Kidney (tissue), 14 donors: Measurements from ENCODE around the gene PEPD. TPM values are rescaled to one million over a fixed set of nuclear protein-coding genes. Genes with fewer than 3 reads are reported as not detected.
A peak's percentile ranks its signal among the peaks of the same experiment; 100 is the strongest.

ENCODE experiments used
- DNase-seq, 5 donors: peaks; one replicate each; pipeline ENCODE4 v3.0.0-alpha.2; 2013 to 2020
- FAIRE-seq: peaks from 2 replicates; lab custom pipeline; 2012; peaks lifted over from hg19 to GRCh38; lab: Jason Lieb, UNC
- H3K27ac ChIP-seq, 2 donors: one replicate each; pipeline ENCODE4 v1.7.0; 2013; ENCODE audit warnings: low read depth in 2 of 2, low read length in 2 of 2, inconsistent platforms in 1 of 2
- H3K27me3 ChIP-seq: one replicate; pipeline ENCODE4 v1.7.1; 2013; ENCODE audit warnings: low read length, inconsistent platforms; ENCODE audit not compliant: control insufficient read depth, insufficient read depth
- H3K36me3 ChIP-seq, 3 donors: one replicate each; pipeline versions ENCODE4 v1.7.0 to v1.7.1; 2013; ENCODE audit warnings: low read length in 3 of 3, control low read depth in 1 of 3, inconsistent platforms in 1 of 3; ENCODE audit not compliant: insufficient read depth in 3 of 3, control insufficient read depth in 2 of 3
- H3K4me1 ChIP-seq, 3 donors: one replicate each; pipeline versions ENCODE4 v1.7.0 to v1.7.1; 2013; ENCODE audit warnings: low read length in 3 of 3, inconsistent platforms in 1 of 3, low read depth in 1 of 3; ENCODE audit not compliant: control insufficient read depth in 2 of 3, insufficient read depth in 2 of 3
- H3K4me3 ChIP-seq, 3 donors: one replicate each; pipeline versions ENCODE4 v1.7.0 to v1.8.1; 2013; ENCODE audit warnings: low read length in 3 of 3, control low read depth in 1 of 3, inconsistent platforms in 1 of 3
- H3K9ac ChIP-seq, 3 donors: one replicate each; pipeline versions ENCODE4 v1.7.0 to v1.7.1; 2013; ENCODE audit warnings: low read length in 3 of 3, control low read depth in 1 of 3, inconsistent platforms in 1 of 3
- H3K9me3 ChIP-seq, 3 donors: one replicate each; pipeline versions ENCODE4 v1.7.0 to v1.7.1; 2013; ENCODE audit warnings: low read length in 3 of 3, control low read depth in 1 of 3, inconsistent platforms in 1 of 3; ENCODE audit not compliant: control insufficient read depth in 2 of 3, insufficient read depth in 1 of 3
- intact Hi-C: fragments of 100-400 bp; cut with DNase I; formaldehyde crosslinking; loops from one replicate; pipeline ENCODE4 v1.11.1; 2022
- polyA plus RNA-seq: library from polyadenylated mRNA; stranded (reverse); fragments of 350-450 nt; fragmentation: Illumina TruSeq; extraction: RNeasy Lipid Tissue Mini Kit (QIAGEN cat#74804); gene quantifications from one replicate; pipeline ENCODE4 v1.2.3, GENCODE V29; 2014; ENCODE audit warnings: low read depth, low replicate concordance; ENCODE audit not compliant: insufficient read depth
- total RNA-seq: library from RNA; stranded (reverse); fragmentation: NEBNext Ultra II Directional; extraction: Animal tissue kit (Norgen Biotek cat#: 25700); gene quantifications from one replicate; pipeline ENCODE4 v1.2.1, GENCODE V29; 2021
- TF ChIP-seq, protein P1 (sequence below): IDR thresholded peaks from 3 replicates; pipeline ENCODE4 v1.5.1; 2012; ENCODE audit warnings: mild to moderate bottlenecking, moderate library complexity, borderline replicate concordance; ENCODE audit not compliant: insufficient read depth; ENCODE audit errors: extremely low read depth
- donor health status: control.
- donor health status: control.
- donor health status: control.
- donor health status: control.
- donor health status: control.
- donor health status: DM: yes; HTN: yes; CAD: no.
- donor health status: Normal renal cell carcinoma (clear cell type).

The PEPD gene
- total and polyA plus RNA-seq, 2 donors from 2014 or later, result 71.4 to 402 TPM

DNA sequence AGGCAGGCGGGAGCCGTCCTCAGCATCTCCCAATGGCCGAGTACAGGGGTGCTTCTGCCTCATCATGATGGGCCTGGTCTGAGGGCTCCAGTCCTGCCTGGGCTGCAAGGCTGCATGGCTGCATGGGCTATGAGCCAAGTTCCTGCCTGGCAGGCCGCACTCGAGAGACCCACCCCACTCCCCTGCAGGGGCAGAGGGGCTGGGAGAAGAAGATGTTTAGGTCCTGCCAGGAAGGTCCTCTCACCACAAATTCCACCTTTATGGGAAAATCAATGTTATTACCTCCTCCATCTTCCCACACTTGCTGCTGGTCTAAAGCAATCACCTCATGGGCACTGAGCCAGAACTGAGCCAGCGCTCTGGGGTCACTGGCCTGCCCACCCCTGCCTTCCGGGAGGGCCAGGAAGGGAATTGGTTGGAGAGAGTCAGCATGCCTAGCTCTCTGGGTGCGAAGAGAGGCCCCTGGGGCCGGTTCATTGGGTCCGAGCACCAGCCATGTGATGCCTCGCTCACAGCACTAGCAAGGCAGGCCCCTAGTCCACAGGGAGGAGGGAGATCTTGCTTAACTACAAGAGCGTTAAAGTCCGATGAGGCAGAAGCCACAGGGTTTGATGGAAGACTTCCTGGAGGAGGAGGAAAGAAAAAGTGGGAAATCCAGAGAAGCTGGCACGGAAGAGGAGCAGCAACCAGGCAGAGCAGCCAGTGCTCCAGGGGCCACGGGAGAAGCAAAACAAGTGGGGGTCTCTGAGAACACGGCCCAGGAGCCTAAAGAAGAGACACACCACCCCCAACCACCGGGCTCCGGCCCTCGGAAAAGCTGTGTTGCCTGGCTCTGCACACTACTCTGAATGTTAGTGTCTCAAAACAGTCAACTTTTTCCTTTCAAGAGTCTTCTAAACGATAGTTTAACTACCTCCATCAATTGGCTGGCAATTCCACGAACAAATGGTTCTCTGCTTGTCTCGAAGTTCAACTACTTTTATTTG is 84.9 kb downstream of the PEPD start:
- Histone ChIP-seq H3K4me3 (no peak overlapping the region), H3K27me3 (no peaks in the 10 kb centered on the region), H3K4me1 (peaks cover 0 to 17% (median 6%) of the 10 kb centered on the region in 3 donors), H3K9ac (no peak overlapping the region), H3K36me3 (no peaks in the 10 kb centered on the region), H3K27ac (no peak overlapping the region), H3K9me3 (no peaks in the 10 kb centered on the region)
- DNase-seq (peak in 3 of 5 donors; percentile 20 to 63 (median 37)), FAIRE-seq (no peak)
- TF ChIP-seq, protein P1, sequence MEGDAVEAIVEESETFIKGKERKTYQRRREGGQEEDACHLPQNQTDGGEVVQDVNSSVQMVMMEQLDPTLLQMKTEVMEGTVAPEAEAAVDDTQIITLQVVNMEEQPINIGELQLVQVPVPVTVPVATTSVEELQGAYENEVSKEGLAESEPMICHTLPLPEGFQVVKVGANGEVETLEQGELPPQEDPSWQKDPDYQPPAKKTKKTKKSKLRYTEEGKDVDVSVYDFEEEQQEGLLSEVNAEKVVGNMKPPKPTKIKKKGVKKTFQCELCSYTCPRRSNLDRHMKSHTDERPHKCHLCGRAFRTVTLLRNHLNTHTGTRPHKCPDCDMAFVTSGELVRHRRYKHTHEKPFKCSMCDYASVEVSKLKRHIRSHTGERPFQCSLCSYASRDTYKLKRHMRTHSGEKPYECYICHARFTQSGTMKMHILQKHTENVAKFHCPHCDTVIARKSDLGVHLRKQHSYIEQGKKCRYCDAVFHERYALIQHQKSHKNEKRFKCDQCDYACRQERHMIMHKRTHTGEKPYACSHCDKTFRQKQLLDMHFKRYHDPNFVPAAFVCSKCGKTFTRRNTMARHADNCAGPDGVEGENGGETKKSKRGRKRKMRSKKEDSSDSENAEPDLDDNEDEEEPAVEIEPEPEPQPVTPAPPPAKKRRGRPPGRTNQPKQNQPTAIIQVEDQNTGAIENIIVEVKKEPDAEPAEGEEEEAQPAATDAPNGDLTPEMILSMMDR, result no peak
- intact Hi-C loops, result no loop called here

DNA sequence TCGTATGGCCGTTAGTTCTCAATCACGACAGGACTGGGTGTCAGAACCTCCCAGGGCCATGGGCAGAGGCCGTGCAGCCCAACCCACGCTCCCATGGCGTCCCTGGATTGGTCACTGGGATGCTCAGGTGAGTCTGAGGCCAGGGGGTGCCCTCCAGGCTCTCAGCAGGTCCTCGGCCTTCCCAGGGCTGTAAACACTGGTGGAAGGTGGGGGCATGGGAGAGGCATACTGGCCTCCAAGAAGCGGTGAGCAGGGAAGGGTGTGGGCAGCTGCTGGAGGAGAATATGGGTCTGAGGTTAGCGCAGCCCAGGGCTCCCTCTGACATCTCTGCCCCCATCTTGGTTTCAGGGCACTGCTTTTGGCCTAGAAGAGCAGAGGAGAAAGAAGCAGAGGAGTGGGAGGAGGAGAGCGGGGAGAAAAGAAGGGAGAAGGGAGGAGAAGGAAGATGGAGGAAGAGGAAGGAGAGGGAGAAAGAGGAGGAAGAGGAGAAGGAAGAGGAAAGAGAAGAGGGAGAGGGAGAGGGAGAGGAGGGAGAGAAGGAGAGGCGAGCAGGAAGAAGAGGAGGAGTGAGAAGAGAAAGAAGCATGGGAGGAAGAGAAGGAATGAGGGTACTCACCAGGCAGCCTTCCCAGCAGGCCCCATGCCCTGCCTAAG is 85.8 kb downstream of the PEPD start:
- H3K36me3 ChIP-seq, result no peaks in the 10 kb centered on the region

DNA sequence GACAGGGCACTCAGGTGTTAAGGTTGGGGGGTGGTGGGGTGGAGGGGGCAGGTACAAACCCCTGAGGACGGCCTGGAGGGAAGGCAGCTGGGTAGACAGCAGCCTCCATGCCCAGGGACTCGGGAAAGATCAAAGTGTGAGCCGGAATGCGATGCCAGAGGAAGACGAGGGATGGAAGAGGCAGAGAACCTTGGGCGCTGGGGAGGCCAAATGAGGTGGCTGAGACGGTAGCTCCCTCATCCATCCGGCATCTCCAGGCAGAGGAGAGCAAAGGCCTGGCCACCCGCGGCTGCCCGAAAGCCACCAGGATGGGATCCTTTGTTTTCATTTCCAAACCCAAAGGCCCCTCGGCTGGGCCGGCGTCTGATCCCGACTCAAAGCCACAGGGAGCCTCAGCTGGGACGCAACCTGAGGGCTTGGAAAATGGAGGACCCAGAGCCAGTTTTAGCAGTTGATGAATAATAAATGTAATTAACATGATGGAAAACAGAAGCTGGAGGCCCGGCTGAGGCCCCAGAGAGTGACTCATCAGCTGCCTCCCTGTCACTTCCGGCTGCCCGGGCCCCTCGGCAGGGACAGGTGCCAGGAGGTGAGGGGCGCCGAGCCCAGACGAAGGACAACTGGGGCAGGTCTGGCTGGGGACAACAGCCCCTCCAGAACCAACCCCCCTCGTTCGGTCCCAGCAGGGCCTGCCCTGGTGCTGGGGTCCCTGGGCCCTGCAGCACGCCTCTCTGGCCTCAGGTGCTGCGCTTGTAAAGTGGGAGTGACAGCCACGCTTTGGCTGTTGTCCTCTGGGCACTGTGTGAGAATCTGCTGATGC is 86.5 kb downstream of the PEPD start:
- Histone ChIP-seq H3K9me3 (no peaks in the 10 kb centered on the region), H3K36me3 (no peaks in the 10 kb centered on the region), H3K4me1 (peaks cover 0 to 14% (median 6%) of the 10 kb centered on the region in 3 donors), H3K4me3 (no peak overlapping the region), H3K27me3 (no peaks in the 10 kb centered on the region), H3K9ac (no peak overlapping the region), H3K27ac (no peak overlapping the region)
- no peak for FAIRE-seq
- intact Hi-C loops, result no loop called here
- peak in 1 of 5 donors; percentile 50 for DNase-seq
- TF ChIP-seq, protein P1, result no peak

More for the DNA sequence above, 85.8 kb downstream of the PEPD start:
- H3K4me3 ChIP-seq, result no peak overlapping the region
- H3K4me1 ChIP-seq, result peaks cover 0 to 14% (median 6%) of the 10 kb centered on the region in 3 donors
- DNase-seq (peak in 2 of 5 donors; percentile 6 to 31), FAIRE-seq (no peak)
- TF ChIP-seq, protein P1, result no peak
- no peaks in the 10 kb centered on the region for H3K9me3 ChIP-seq
- H3K27ac ChIP-seq, result no peak overlapping the region
- H3K9ac ChIP-seq, result no peak overlapping the region
- intact Hi-C loops, result no loop called here
- no peaks in the 10 kb centered on the region for H3K27me3 ChIP-seq
